ENCODE results near the gene C6orf163.
"Not testable (repeated sequence)": the region's sequence is repeated elsewhere in the genome, so short reads cannot be mapped to it uniquely, and the experiment has no call there.

Gene C6orf163

GRCh38 chr6:87344731-87345130 is at the start of gene C6orf163:
Gene C6orf163, plus strand, starts transcription at chr6:87344813. Its CDS starts 287 bp downstream, at chr6:87345100.
- no peak for DNase-seq (ENCODE audit: low read depth)

GRCh38 chr6:87297119-87297518 is 47.5 kb upstream of the C6orf163 start:
- no peak for DNase-seq (ENCODE audit: low read depth)

GRCh38 chr6:87301277-87301676 is 43.3 kb upstream of the C6orf163 start:
- DNase-seq (ENCODE audit: low read depth): not testable (repeated sequence)

- DNase-seq (ENCODE audit: low read depth): no peak
Observed at GRCh38 chr6:87308970-87309369, 35.6 kb upstream of the C6orf163 start.

- DNase-seq (ENCODE audit: low read depth): no peak
Observed at GRCh38 chr6:87312860-87313259, 31.8 kb upstream of the C6orf163 start.

GRCh38 chr6:87315071-87315470 is 29.5 kb upstream of the C6orf163 start:
- DNase-seq (ENCODE audit: low read depth): no peak

GRCh38 chr6:87319271-87319987 is 25.2 kb upstream of the C6orf163 start:
- DNase-seq (ENCODE audit: low read depth): no peak

GRCh38 chr6:87322304-87323212 is 22.1 kb upstream of the C6orf163 start, which contains the start of gene SMIM8:
Gene SMIM8, plus strand, starts transcription at chr6:87322588. Its CDS starts 14,444 bp downstream, at chr6:87337032.
- DNase-seq (ENCODE audit: low read depth): peak; percentile 71

- DNase-seq (ENCODE audit: low read depth): not testable (repeated sequence)
Observed at GRCh38 chr6:87323880-87324279, 20.7 kb upstream of the C6orf163 start.

- DNase-seq (ENCODE audit: low read depth): no peak
Observed at GRCh38 chr6:87330961-87331360, 13.7 kb upstream of the C6orf163 start.

GRCh38 chr6:87333033-87333432 is 11.6 kb upstream of the C6orf163 start:
- no peak for DNase-seq (ENCODE audit: low read depth)

- no peak for DNase-seq (ENCODE audit: low read depth)
Observed at GRCh38 chr6:87333591-87334181, 10.9 kb upstream of the C6orf163 start.

- no peak for DNase-seq (ENCODE audit: low read depth)
Observed at GRCh38 chr6:87334683-87335082, 9.9 kb upstream of the C6orf163 start.

- no peak for DNase-seq (ENCODE audit: low read depth)
Observed at GRCh38 chr6:87336367-87336766, 8.2 kb upstream of the C6orf163 start.

GRCh38 chr6:87340230-87340629 is 4.4 kb upstream of the C6orf163 start:
- DNase-seq (ENCODE audit: low read depth): no peak

- DNase-seq (ENCODE audit: low read depth): no peak
Observed at GRCh38 chr6:87341158-87341557, 3.5 kb upstream of the C6orf163 start.

- no peak for DNase-seq (ENCODE audit: low read depth)
Observed at GRCh38 chr6:87341899-87342298, 2.7 kb upstream of the C6orf163 start.

- no peak for DNase-seq (ENCODE audit: low read depth)
Observed at GRCh38 chr6:87342829-87343228, 1.8 kb upstream of the C6orf163 start.

GRCh38 chr6:87346700-87347099 is 2.1 kb downstream of the C6orf163 start:
- DNase-seq (ENCODE audit: low read depth): no peak

- DNase-seq (ENCODE audit: low read depth): no peak
Observed at GRCh38 chr6:87349896-87350295, 5.3 kb downstream of the C6orf163 start.

GRCh38 chr6:87350516-87350915 is 5.9 kb downstream of the C6orf163 start:
- no peak for DNase-seq (ENCODE audit: low read depth)

GRCh38 chr6:87351583-87351982 is 7.0 kb downstream of the C6orf163 start:
- no peak for DNase-seq (ENCODE audit: low read depth)

- DNase-seq (ENCODE audit: low read depth): no peak
Observed at GRCh38 chr6:87356181-87356580, 11.6 kb downstream of the C6orf163 start.
